ENCODE measurements around the gene RSL1D1. TPM values are rescaled to one million over a fixed set of nuclear protein-coding genes. Genes with fewer than 3 reads are reported as not detected.
A peak's percentile ranks its signal among the peaks of the same experiment; 100 is the strongest.

Gene RSL1D1
- total and polyA plus RNA-seq, 2 donors (not counting 1 experiment from before 2014, with no cell fraction given): 40.5 to 158 TPM

GRCh38 chr16:11852092-11852809, 909 bp upstream of the RSL1D1 start:
- Histone ChIP-seq H4K20me1 (ENCODE audit: control insufficient read depth, extremely low read depth, insufficient read depth, low read length) (no peaks in the 10 kb centered on the region), H3K79me2 (ENCODE audit: control insufficient read depth, insufficient read depth, low read length) (peaks cover 77% of the 10 kb centered on the region), H3K9me3 (ENCODE audit: control insufficient read depth, insufficient read depth, low read depth, low read length) (no peaks in the 10 kb centered on the region), H3K27me3 (ENCODE audit: control insufficient read depth, insufficient read depth, low read length) (no peaks in the 10 kb centered on the region), H3K4me2 (ENCODE audit: extremely low read depth, insufficient read depth, low read length) (peak overlapping the region; percentile 83), H3K27ac (ENCODE audit: insufficient read depth, low read length) (peak overlapping the region; percentile 86), H2AFZ (ENCODE audit: low read length) (peak overlapping the region; percentile 83), H3K36me3 (ENCODE audit: control insufficient read depth, insufficient read depth, low read length) (no peaks in the 10 kb centered on the region), H3K9ac (ENCODE audit: insufficient read depth, low read length) (peak overlapping the region; percentile 89), H3K4me1 (ENCODE audit: control insufficient read depth, extremely low read depth, insufficient read depth, low read length) (no peaks in the 10 kb centered on the region), H3K4me3 (replicated peaks in 1 of 4; ENCODE audit: control extremely low read depth in 1 of 4, insufficient read depth in 1 of 4, low read depth in 3 of 4, low read length in 4 of 4) (peak overlapping the region; percentile 56 to 98 (median 94))
- peak in 1 of 2 donors; percentile 46 for DNase-seq (ENCODE audit: low read depth in 2 of 2)
- TF ChIP-seq EZH2 (IDR thresholded peaks at IDR 0.05; ENCODE audit: low read length, missing control alignments) (no peak), CTCF (conservative IDR thresholded peaks at IDR 0.05 in 1 of 2, IDR thresholded peaks at IDR 0.05 in 1 of 2; ENCODE audit: low read depth in 1 of 2, low read length in 2 of 2) (no peak)

GRCh38 chr16:11848842-11849241, 2.5 kb downstream of the RSL1D1 start:
- H3K36me3 ChIP-seq (ENCODE audit: control insufficient read depth, insufficient read depth, low read length): peaks cover 15% of the 10 kb centered on the region
- no peak overlapping the region for H3K27ac ChIP-seq (ENCODE audit: insufficient read depth, low read length)
- H3K4me2 ChIP-seq (ENCODE audit: extremely low read depth, insufficient read depth, low read length): no peak overlapping the region
- no peak overlapping the region for H3K4me3 ChIP-seq (replicated peaks in 1 of 4; ENCODE audit: control extremely low read depth in 1 of 4, insufficient read depth in 1 of 4, low read depth in 3 of 4, low read length in 4 of 4)
- no peaks in the 10 kb centered on the region for H3K9me3 ChIP-seq (ENCODE audit: control insufficient read depth, insufficient read depth, low read depth, low read length)
- H3K79me2 ChIP-seq (ENCODE audit: control insufficient read depth, insufficient read depth, low read length): peaks cover 66% of the 10 kb centered on the region
- no peak overlapping the region for H3K9ac ChIP-seq (ENCODE audit: insufficient read depth, low read length)
- peak; percentile 31 to 45 for DNase-seq (ENCODE audit: low read depth in 2 of 2)
- no peaks in the 10 kb centered on the region for H3K27me3 ChIP-seq (ENCODE audit: control insufficient read depth, insufficient read depth, low read length)
- no peaks in the 10 kb centered on the region for H3K4me1 ChIP-seq (ENCODE audit: control insufficient read depth, extremely low read depth, insufficient read depth, low read length)
- TF ChIP-seq EZH2 (IDR thresholded peaks at IDR 0.05; ENCODE audit: low read length, missing control alignments) (no peak), CTCF (conservative IDR thresholded peaks at IDR 0.05 in 1 of 2, IDR thresholded peaks at IDR 0.05 in 1 of 2; ENCODE audit: low read depth in 1 of 2, low read length in 2 of 2) (no peak)
- H4K20me1 ChIP-seq (ENCODE audit: control insufficient read depth, extremely low read depth, insufficient read depth, low read length): no peaks in the 10 kb centered on the region
- H2AFZ ChIP-seq (ENCODE audit: low read length): no peak overlapping the region

- peaks cover 34% of the 10 kb centered on the region for H3K79me2 ChIP-seq (ENCODE audit: control insufficient read depth, insufficient read depth, low read length)
- no peaks in the 10 kb centered on the region for H3K9me3 ChIP-seq (ENCODE audit: control insufficient read depth, insufficient read depth, low read depth, low read length)
Observed at GRCh38 chr16:11844499-11844898, 6.8 kb downstream of the RSL1D1 start.

More at GRCh38 chr16:11844499-11844898, 6.8 kb downstream of the RSL1D1 start:
- Histone ChIP-seq H4K20me1 (ENCODE audit: control insufficient read depth, extremely low read depth, insufficient read depth, low read length) (no peaks in the 10 kb centered on the region), H3K4me1 (ENCODE audit: control insufficient read depth, extremely low read depth, insufficient read depth, low read length) (no peaks in the 10 kb centered on the region), H3K4me2 (ENCODE audit: extremely low read depth, insufficient read depth, low read length) (no peak overlapping the region), H3K4me3 (replicated peaks in 1 of 4; ENCODE audit: control extremely low read depth in 1 of 4, insufficient read depth in 1 of 4, low read depth in 3 of 4, low read length in 4 of 4) (no peak overlapping the region), H2AFZ (ENCODE audit: low read length) (no peak overlapping the region), H3K27ac (ENCODE audit: insufficient read depth, low read length) (no peak overlapping the region), H3K36me3 (ENCODE audit: control insufficient read depth, insufficient read depth, low read length) (peaks cover 32% of the 10 kb centered on the region), H3K9ac (ENCODE audit: insufficient read depth, low read length) (no peak overlapping the region), H3K27me3 (ENCODE audit: control insufficient read depth, insufficient read depth, low read length) (no peaks in the 10 kb centered on the region)
- TF ChIP-seq EZH2 (IDR thresholded peaks at IDR 0.05; ENCODE audit: low read length, missing control alignments): no peak
- no peak for TF ChIP-seq CTCF (conservative IDR thresholded peaks at IDR 0.05 in 1 of 2, IDR thresholded peaks at IDR 0.05 in 1 of 2; ENCODE audit: low read depth in 1 of 2, low read length in 2 of 2)
- DNase-seq (ENCODE audit: low read depth in 2 of 2): no peak
